ENCODE data around the gene TRABD2B. TPM values are rescaled to one million over a fixed set of nuclear protein-coding genes. Genes with fewer than 3 reads are reported as not detected.

The TRABD2B gene
- total and polyA plus RNA-seq, 2 of the 4 experiments (the other 2 are of a cell fraction), result not detected

DNA sequence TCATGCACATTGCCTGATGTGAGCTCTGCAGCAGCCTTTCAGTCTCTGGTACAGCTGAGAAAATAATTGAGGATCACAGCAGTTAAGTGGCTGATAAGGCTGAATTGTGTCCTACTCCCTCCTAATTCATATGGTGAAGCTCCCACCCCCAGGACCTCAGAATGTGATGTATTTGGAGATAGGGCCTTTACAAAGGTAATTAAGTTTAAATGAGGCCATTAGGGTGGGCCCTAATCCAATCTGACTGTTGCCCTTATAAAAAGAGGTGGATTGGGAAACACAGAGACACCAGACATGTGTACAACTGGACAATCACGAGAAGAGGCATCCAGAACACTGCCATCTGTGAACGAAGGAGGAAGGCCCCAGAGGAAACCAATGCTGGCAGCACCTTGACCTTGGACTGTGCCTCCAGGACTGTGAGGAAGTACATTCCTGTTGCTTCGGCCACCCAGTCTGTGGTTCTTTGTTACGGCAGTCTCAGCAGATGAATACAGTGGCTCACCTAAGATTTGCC, 148.1 kb downstream of the TRABD2B start:
- H2BK20ac ChIP-seq (ENCODE audit: low read depth, low read length), result no peak overlapping the region
- H2BK5ac ChIP-seq (ENCODE audit: low read depth, low read length, poor library complexity, severe bottlenecking), result no peak overlapping the region
- no peak overlapping the region for H3K23ac ChIP-seq (ENCODE audit: low read depth, low read length)
- H4K91ac ChIP-seq (ENCODE audit: insufficient read depth, low read depth, low read length), result no peak overlapping the region
- no peak overlapping the region for H4K8ac ChIP-seq (ENCODE audit: low read depth in 2 of 2, low read length in 2 of 2)
- ATAC-seq (ENCODE audit: low read depth) (no peak), DNase-seq (no peak)
- intact Hi-C loops (cut with micrococcal nuclease) (no loop called here), in situ Hi-C loops (cut with MboI; ENCODE audit: low sequenced_read_pairs) (no loop called here), dilution Hi-C loops (cut with HindIII; ENCODE audit: low sequenced_read_pairs, unreplicated experiment) (no loop called here)
- no peak overlapping the region for H3K9ac ChIP-seq (ENCODE audit: low read depth, low read length)
- H3K14ac ChIP-seq (replicated peaks; ENCODE audit: low read depth, low read length), result no peak overlapping the region
- no peaks in the 10 kb centered on the region for H3K27me3 ChIP-seq (ENCODE audit: control insufficient read depth, insufficient read depth, low read length)
- no peaks in the 10 kb centered on the region for H3K4me1 ChIP-seq (ENCODE audit: control insufficient read depth, insufficient read depth, low read length)
- no peak overlapping the region for H2BK15ac ChIP-seq (ENCODE audit: low read depth, low read length)
- TF ChIP-seq FOS (IDR thresholded peaks at IDR 0.05; ENCODE audit: low read depth, low read length), result no peak
- TF ChIP-seq POLR2A (IDR thresholded peaks at IDR 0.05; ENCODE audit: low read depth, low read length), result no peak
- TF ChIP-seq CEBPB (IDR thresholded peaks at IDR 0.05; ENCODE audit: low read depth, low read length), result no peak
- TF ChIP-seq RCOR1 (IDR thresholded peaks at IDR 0.05; ENCODE audit: insufficient replicate concordance, low read length), result no peak
- TF ChIP-seq CHD1 (IDR thresholded peaks at IDR 0.05; ENCODE audit: low read depth, low read length), result no peak
- no peak for TF ChIP-seq NFE2L2 (IDR thresholded peaks at IDR 0.05; ENCODE audit: low read depth, low read length)
- TF ChIP-seq MAZ (IDR thresholded peaks at IDR 0.05; ENCODE audit: borderline replicate concordance, low read depth, low read length), result no peak
- H3K56ac ChIP-seq (ENCODE audit: extremely low read depth, insufficient read depth, low read length), result no peak overlapping the region
- no peak overlapping the region for H2AK5ac ChIP-seq (ENCODE audit: low read depth, low read length)
- BruUV-seq (replicated peaks), result no TSS peak
- H3K4ac ChIP-seq (ENCODE audit: low read depth, low read length), result no peak overlapping the region
- no peak overlapping the region for H3K4me2 ChIP-seq (ENCODE audit: low read depth, low read length)
- no peak overlapping the region for H2AK9ac ChIP-seq (replicated peaks; ENCODE audit: low read depth, low read length, poor library complexity)
- H3K9me3 ChIP-seq (ENCODE audit: control insufficient read depth, insufficient read depth, low read length), result no peaks in the 10 kb centered on the region
- H3K18ac ChIP-seq (ENCODE audit: low read depth, low read length), result no peak overlapping the region
- H2BK120ac ChIP-seq (ENCODE audit: low read depth, low read length), result no peak overlapping the region
- ChIA-PET CTCF (no interaction called here), POLR2A (ENCODE audit: unreplicated experiment) (no interaction called here)
- H4K20me1 ChIP-seq (ENCODE audit: insufficient read depth, low read length), result no peaks in the 10 kb centered on the region
- no peak overlapping the region for H4K5ac ChIP-seq (ENCODE audit: low read depth, low read length)
- no peak overlapping the region for H3K27ac ChIP-seq (ENCODE audit: insufficient read depth, low read length)
- no peak overlapping the region for H2AFZ ChIP-seq (replicated peaks; ENCODE audit: low read length, poor library complexity)
- H3K9me1 ChIP-seq (ENCODE audit: insufficient read depth, low read length), result no peaks in the 10 kb centered on the region
- no peaks in the 10 kb centered on the region for H3K79me1 ChIP-seq (ENCODE audit: low read depth in 1 of 2, low read length in 2 of 2)
- 40% methylated on average over 2 of the region's 4 CpGs; no CpG with 5 or more reads in 1 of the 2 experiments for WGBS, 2 experiments (ENCODE audit: extremely low coverage in 2 of 2, insufficient read length in 1 of 2)
- H3K36me3 ChIP-seq (ENCODE audit: control insufficient read depth, insufficient read depth, low read length), result no peaks in the 10 kb centered on the region
- no peak overlapping the region for H3K4me3 ChIP-seq (ENCODE audit: insufficient read depth, low read depth, low read length)
